Measurements from ENCODE around the gene PSMG1.

PSMG1 gene

DNA sequence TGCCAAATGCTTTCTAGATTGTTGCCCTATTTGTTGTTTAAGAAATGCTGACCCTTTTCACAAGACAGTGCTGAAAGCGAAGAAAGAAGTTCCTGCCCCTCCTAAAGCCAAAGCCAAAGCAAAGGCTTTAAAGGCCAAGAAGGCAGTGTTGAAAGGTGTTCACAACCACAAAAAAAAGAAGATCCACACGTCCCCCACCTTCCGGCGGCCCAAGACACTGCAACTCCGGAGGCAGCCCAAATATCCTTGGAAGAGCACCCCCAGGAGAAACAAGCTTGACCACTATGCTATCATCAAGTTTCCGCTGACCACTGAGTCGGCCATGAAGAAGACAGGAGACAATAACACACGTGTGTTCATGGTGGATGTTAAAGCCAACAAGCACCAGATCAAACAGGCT lies 55.7 kb downstream of the PSMG1 start:
- no peak overlapping the region for H3K27ac ChIP-seq (ENCODE audit: low read depth, low read length)
- H3K4me1 ChIP-seq (ENCODE audit: control insufficient read depth in 5 of 5, insufficient read depth in 5 of 5, low read length in 5 of 5), result peaks cover 0 to 3% (median 3%) of the 10 kb centered on the region in 5 donors
- H3K4me3 ChIP-seq (ENCODE audit: low read depth in 1 of 5, low read length in 5 of 5), result no peak overlapping the region
- no peaks in the 10 kb centered on the region for H3K27me3 ChIP-seq (ENCODE audit: control insufficient read depth in 5 of 5, insufficient read depth in 4 of 5, low read length in 5 of 5)
- no peaks in the 10 kb centered on the region for H3K36me3 ChIP-seq (ENCODE audit: control insufficient read depth in 5 of 5, insufficient read depth in 5 of 5, low read length in 5 of 5)
- peaks cover 3 to 8% (median 7%) of the 10 kb centered on the region in 5 donors for H3K9me3 ChIP-seq (ENCODE audit: control insufficient read depth in 5 of 5, low read length in 5 of 5)
- no peak overlapping the region for H3K9ac ChIP-seq (ENCODE audit: low read length in 5 of 5)

DNA sequence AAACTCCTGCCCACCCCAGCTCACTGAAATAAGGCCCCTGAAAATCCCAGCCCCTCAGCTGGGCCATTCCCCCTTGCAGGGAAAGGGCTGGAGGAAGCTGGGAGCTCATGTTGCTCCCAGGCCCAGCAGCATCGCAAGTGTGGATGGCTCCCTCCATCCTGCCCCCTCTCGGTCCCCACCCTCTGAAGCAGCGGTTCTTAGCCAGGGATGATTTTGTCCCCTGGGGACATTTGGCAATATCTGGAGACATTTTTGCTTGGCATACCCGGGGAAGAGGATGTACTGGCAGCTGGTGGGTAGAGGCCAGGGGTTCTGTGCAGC lies 56.8 kb downstream of the PSMG1 start:
- peaks cover 3 to 10% (median 7%) of the 10 kb centered on the region in 5 donors for H3K9me3 ChIP-seq (ENCODE audit: control insufficient read depth in 5 of 5, low read length in 5 of 5)
- H3K9ac ChIP-seq (ENCODE audit: low read length in 5 of 5), result no peak overlapping the region
- no peaks in the 10 kb centered on the region for H3K36me3 ChIP-seq (ENCODE audit: control insufficient read depth in 5 of 5, insufficient read depth in 5 of 5, low read length in 5 of 5)
- H3K4me3 ChIP-seq (ENCODE audit: low read depth in 1 of 5, low read length in 5 of 5), result no peak overlapping the region
- H3K27ac ChIP-seq (ENCODE audit: low read depth, low read length), result no peak overlapping the region
- peaks cover 0 to 3% (median 3%) of the 10 kb centered on the region in 5 donors for H3K4me1 ChIP-seq (ENCODE audit: control insufficient read depth in 5 of 5, insufficient read depth in 5 of 5, low read length in 5 of 5)
- H3K27me3 ChIP-seq (ENCODE audit: control insufficient read depth in 5 of 5, insufficient read depth in 4 of 5, low read length in 5 of 5), result no peaks in the 10 kb centered on the region

DNA sequence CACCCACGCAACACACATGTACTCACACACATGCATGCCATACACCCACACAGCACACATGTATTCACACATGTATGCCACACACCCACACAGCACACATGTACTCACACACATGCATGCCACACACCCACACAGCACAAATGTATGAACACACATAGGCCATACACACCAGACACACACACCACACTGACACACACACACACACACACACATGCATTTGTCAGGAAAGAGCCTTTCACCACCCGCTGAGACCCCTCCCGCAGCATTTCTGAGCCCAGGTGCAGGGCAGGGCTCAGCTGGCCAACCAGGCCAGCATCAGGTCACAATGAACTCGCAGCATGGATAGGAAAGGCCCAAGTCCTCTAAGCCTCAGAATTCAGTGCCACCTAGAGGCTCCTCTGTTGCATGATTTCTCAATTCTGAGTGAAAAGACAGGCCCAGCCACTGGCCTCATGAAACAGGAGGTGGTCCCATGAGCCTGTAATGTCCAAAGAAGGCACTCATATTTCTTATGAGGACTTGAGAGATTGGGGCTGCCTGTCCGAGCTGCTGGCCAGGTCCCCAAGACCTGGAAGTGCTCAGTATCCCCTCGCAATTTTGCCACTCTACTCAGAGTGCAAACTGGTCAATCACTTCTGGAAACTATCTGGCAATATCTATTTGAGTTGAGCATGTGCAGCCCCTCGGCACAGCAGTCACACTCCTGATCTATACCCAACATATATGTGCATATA lies 57.3 kb downstream of the PSMG1 start:
- no peak overlapping the region for H3K27ac ChIP-seq (ENCODE audit: low read depth, low read length)
- H3K27me3 ChIP-seq (ENCODE audit: control insufficient read depth in 5 of 5, insufficient read depth in 4 of 5, low read length in 5 of 5), result no peaks in the 10 kb centered on the region
- no peak overlapping the region for H3K4me3 ChIP-seq (ENCODE audit: low read depth in 1 of 5, low read length in 5 of 5)
- H3K9me3 ChIP-seq (ENCODE audit: control insufficient read depth in 5 of 5, low read length in 5 of 5), result peaks cover under 1 to 7% (median 3%) of the 10 kb centered on the region in 5 donors
- H3K9ac ChIP-seq (ENCODE audit: low read length in 5 of 5), result no peak overlapping the region
- H3K36me3 ChIP-seq (ENCODE audit: control insufficient read depth in 5 of 5, insufficient read depth in 5 of 5, low read length in 5 of 5), result no peaks in the 10 kb centered on the region
- peaks cover 0 to 3% (median 3%) of the 10 kb centered on the region in 5 donors for H3K4me1 ChIP-seq (ENCODE audit: control insufficient read depth in 5 of 5, insufficient read depth in 5 of 5, low read length in 5 of 5)
